A549 (cell line): ENCODE measurements around the gene ASCC2. TPM values are rescaled to one million over a fixed set of nuclear protein-coding genes. Genes with fewer than 3 reads are reported as not detected.
"Not testable (repeated sequence)": the region's sequence is repeated elsewhere in the genome, so short reads cannot be mapped to it uniquely, and the experiment has no call there.

Experiments used
- ATAC-seq, 2 experiments: fragments of 200-7000 bp in 1 of 2; fragments of >200 bp in 1 of 2; cut with Nextera tagmentation in 1 of 2; cut with Tn5 transposase in 1 of 2; 3 replicates each; pipeline versions ENCODE4 v1.8.0 to v1.9.1; 2018 to 2020; ENCODE audit warnings: mild to moderate bottlenecking in 1 of 2, moderate library complexity in 1 of 2
- CTCF ChIA-PET: fragments of 300-600 bp; sonication (Branson Sonifier 250); formaldehyde crosslinking; extraction: SDS; loops from one replicate; lab custom pipeline; 2021; ENCODE audit warnings: antibody characterized with exemption, inconsistent platforms; lab: Yijun Ruan, JAX
- POLR2A ChIA-PET: fragments of 350-600 bp; formaldehyde crosslinking; extraction: SDS; loops from one replicate; lab custom pipeline; 2021; ENCODE audit warnings: antibody characterized with exemption, inconsistent platforms; lab: Yijun Ruan, JAX
- DNase-seq, 2 experiments: peaks; one replicate each; pipeline versions ENCODE4 v3.0.0 to v3.0.0-alpha.2; 2011 to 2016; ENCODE audit warnings: low read depth in 1 of 2, low spot score in 1 of 2
- FAIRE-seq: peaks from 2 replicates; lab custom pipeline; 2011; peaks lifted over from hg19 to GRCh38; lab: Jason Lieb, UNC
- H3K27ac ChIP-seq, 2 experiments: fragments of >200 bp; sonication (Bioruptor Twin); formaldehyde crosslinking; 3 replicates each; pipeline ENCODE4 v1.5.1; 2016 to 2017
- H3K4me1 ChIP-seq: fragments of >200 bp; sonication (Bioruptor Twin); formaldehyde crosslinking; 3 replicates; pipeline ENCODE4 v1.6.1; 2016
- H3K4me2 ChIP-seq: fragments of >200 bp; sonication (Bioruptor Twin); formaldehyde crosslinking; 3 replicates; pipeline ENCODE4 v1.6.1; 2016
- H3K4me3 ChIP-seq: fragments of >200 bp; sonication (Bioruptor Twin); formaldehyde crosslinking; 3 replicates; pipeline ENCODE4 v1.5.1; 2016
- H3K9me3 ChIP-seq: fragments of >200 bp; sonication (Bioruptor Twin); formaldehyde crosslinking; 3 replicates; pipeline ENCODE4 v1.6.1; 2016
- CBX2 ChIP-seq: fragments of 200-600 bp; sonication (generic); IDR thresholded peaks from 2 replicates; pipeline ENCODE4 v1.6.1; 2016; ENCODE audit warnings: low read depth, mild to moderate bottlenecking, borderline replicate concordance
- CHD4 ChIP-seq: fragments of 200-600 bp; sonication (generic); IDR thresholded peaks from 2 replicates; pipeline ENCODE4 v1.6.1; 2016; ENCODE audit warnings: antibody characterized with exemption, mild to moderate bottlenecking, borderline replicate concordance
- E2F6 ChIP-seq: IDR thresholded peaks from 2 replicates; pipeline ENCODE4 v1.6.1; 2012; ENCODE audit warnings: low read depth, borderline replicate concordance
- FOSB ChIP-seq: fragments of 250-450 bp; sonication (Bioruptor Pico); IDR thresholded peaks from 2 replicates; pipeline ENCODE4 v1.5.0; 2020; ENCODE audit warnings: mild to moderate bottlenecking, moderate library complexity
- FOSL2 ChIP-seq, 2 experiments: fragments of 450-650 bp in 1 of 2; fragments of >200 bp in 1 of 2; sonication (Bioruptor Twin) in 1 of 2; formaldehyde crosslinking; IDR thresholded peaks; 2 replicates each; pipeline versions ENCODE4 v1.5.0 to v1.6.1; 2016 to 2020; ENCODE audit warnings: mild to moderate bottlenecking in 1 of 2, moderate library complexity in 1 of 2
- FOXS1 ChIP-seq: fragments of 250-450 bp; sonication (Bioruptor Pico); IDR thresholded peaks from 2 replicates; pipeline ENCODE4 v1.5.0; 2020; ENCODE audit warnings: mild to moderate bottlenecking, moderate library complexity
- GATA3 ChIP-seq: IDR thresholded peaks from 2 replicates; pipeline ENCODE4 v1.6.1; 2012; ENCODE audit warnings: borderline replicate concordance
- JUN ChIP-seq, 2 experiments: fragments of >200 bp; sonication (Bioruptor Twin); formaldehyde crosslinking; IDR thresholded peaks; 2 replicates in 1 of 2; 3 replicates in 1 of 2; pipeline ENCODE4 v1.6.1; 2016 to 2017
- KDM1A ChIP-seq: fragments of 200-600 bp; sonication (generic); IDR thresholded peaks from 2 replicates; pipeline ENCODE4 v1.6.1; 2016; ENCODE audit warnings: low read depth, mild to moderate bottlenecking
- KDM5A ChIP-seq: fragments of 200-600 bp; sonication (generic); IDR thresholded peaks from 2 replicates; pipeline ENCODE4 v1.6.1; 2016; ENCODE audit warnings: antibody characterized with exemption, mild to moderate bottlenecking
- MYC ChIP-seq: IDR thresholded peaks from 2 replicates; pipeline ENCODE4 v1.6.1; 2012; ENCODE audit warnings: mild to moderate bottlenecking, inconsistent platforms, low read length, improper control_type of control experiment, borderline replicate concordance
- NPAS2 ChIP-seq: fragments of 250-450 bp; sonication (Bioruptor Pico); IDR thresholded peaks from 2 replicates; pipeline ENCODE4 v1.8.0; 2022; ENCODE audit warnings: mild to moderate bottlenecking, moderate library complexity, borderline replicate concordance
- PBX3 ChIP-seq: IDR thresholded peaks from 2 replicates; pipeline ENCODE4 v1.6.1; 2012
- POLR2A ChIP-seq: IDR thresholded peaks from 2 replicates; pipeline ENCODE4 v1.6.1; 2012; ENCODE audit warnings: mild to moderate bottlenecking, low read length
- RARB ChIP-seq: fragments of 250-450 bp; sonication (Bioruptor Pico); IDR thresholded peaks from 2 replicates; pipeline ENCODE4 v1.8.0; 2021; ENCODE audit warnings: mild to moderate bottlenecking, moderate library complexity
- RNF2 ChIP-seq: fragments of 200-600 bp; sonication (generic); IDR thresholded peaks from 2 replicates; pipeline ENCODE4 v1.6.1; 2016; ENCODE audit warnings: low read depth, mild to moderate bottlenecking, antibody characterized with exemption, moderate library complexity, borderline replicate concordance
- TP53 ChIP-seq: fragments of 250-450 bp; sonication (Bioruptor Pico); IDR thresholded peaks from 2 replicates; pipeline ENCODE4 v1.5.0; 2021; ENCODE audit warnings: mild to moderate bottlenecking, moderate library complexity
- WGBS: methylation state at CpG from one replicate; pipeline ENCODE4 v1.1.6; 2017; ENCODE audit errors: missing lambda C conversion rate; 5-methylcytosine and 5-hydroxymethylcytosine counted together
- polyA plus RNA-seq, 4 experiments: library from polyadenylated mRNA; depleted of rRNA in 3 of 4; stranded (reverse); fragments of >200 nt; fragmentation: RNase III in 1 of 4; extraction: RNeasy Plus Mini Kit Qiagen cat#74134 plus additional on column Dnase treatment in 1 of 4; gene quantifications; 2 replicates in 3 of 4; 3 replicates in 1 of 4; pipeline ENCODE4 v1.2.3, GENCODE V29; 2011 to 2017
- TF ChIP-seq, protein P1 (sequence below): fragments of 450-650 bp; IDR thresholded peaks from 2 replicates; pipeline ENCODE4 v1.6.1; 2014; ENCODE audit warnings: antibody characterized with exemption

The ASCC2 gene
- polyA plus RNA-seq, 2 of the 4 experiments (the other 2 are of a cell fraction): 27.2 to 31.6 TPM

GRCh38 chr22:29860006-29860766 is 22.1 kb upstream of the ASCC2 start:
- no peak overlapping the region for H3K4me3 ChIP-seq
- TF ChIP-seq NPAS2 (CRISPR knock-in tag) (no peak), POLR2A (no peak), GATA3 (no peak), FOXS1 (CRISPR knock-in tag) (no peak), CBX2 (no peak), TP53 (CRISPR knock-in tag) (no peak)
- H3K27ac ChIP-seq: no peak overlapping the region
- 71% methylated on average over 2 of the region's 2 CpGs for WGBS
- H3K9me3 ChIP-seq: no peaks in the 10 kb centered on the region
- H3K4me2 ChIP-seq: no peak overlapping the region
- FAIRE-seq: no peak
- no peak for ATAC-seq
- no peak for DNase-seq
- POLR2A ChIA-PET: no interaction called here
- CTCF ChIA-PET: no interaction called here
- H3K4me1 ChIP-seq: no peaks in the 10 kb centered on the region

DNA sequence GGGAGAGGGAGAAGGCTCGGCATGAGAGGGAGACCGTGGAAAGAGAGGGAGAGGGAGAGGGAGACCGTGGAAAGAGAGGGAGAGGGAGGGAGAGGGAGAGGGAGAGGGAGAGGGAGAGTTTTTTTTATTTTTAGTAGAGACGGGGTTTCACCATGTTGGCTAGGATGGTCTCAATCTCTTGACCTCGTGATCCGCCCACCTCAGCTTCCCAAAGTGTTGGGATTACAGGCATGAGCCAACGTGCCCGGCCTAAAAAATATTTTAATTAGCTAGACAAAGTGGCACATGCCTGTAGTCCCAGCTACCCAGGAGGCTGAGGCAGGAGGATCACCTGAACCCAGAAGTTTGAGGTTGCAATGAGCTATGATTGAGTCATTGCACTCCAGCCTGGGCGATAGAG is 21.0 kb upstream of the ASCC2 start:
- ATAC-seq, CTCF ChIA-PET, H3K4me1 ChIP-seq, POLR2A ChIA-PET, H3K9me3 ChIP-seq, H3K27ac ChIP-seq, FAIRE-seq, H3K4me3 ChIP-seq, DNase-seq, H3K4me2 ChIP-seq: not testable (repeated sequence)
- WGBS: 58% methylated on average over 6 of the region's 9 CpGs

GRCh38 chr22:29856496-29856895 is 18.4 kb upstream of the ASCC2 start:
- no peak overlapping the region for H3K4me3 ChIP-seq
- FAIRE-seq (no peak), ATAC-seq (no peak), DNase-seq (no peak)
- 48% methylated on average over 3 of the region's 3 CpGs for WGBS
- ChIA-PET CTCF (interaction anchor here (1.1 to 1.2 kb wide), 2 partner anchors 8 to 157 kb away, joined by 3 read pairs; no protein-coding TSS in a partner anchor), POLR2A (no interaction called here)
- H3K4me1 ChIP-seq: no peaks in the 10 kb centered on the region
- TF ChIP-seq KDM5A (no peak), PBX3 (no peak), JUN (IDR thresholded peaks at IDR 0.05) (no peak), KDM1A (no peak), MYC (no peak), NPAS2 (CRISPR knock-in tag) (no peak), TP53 (CRISPR knock-in tag) (no peak)
- TF ChIP-seq, protein P1, sequence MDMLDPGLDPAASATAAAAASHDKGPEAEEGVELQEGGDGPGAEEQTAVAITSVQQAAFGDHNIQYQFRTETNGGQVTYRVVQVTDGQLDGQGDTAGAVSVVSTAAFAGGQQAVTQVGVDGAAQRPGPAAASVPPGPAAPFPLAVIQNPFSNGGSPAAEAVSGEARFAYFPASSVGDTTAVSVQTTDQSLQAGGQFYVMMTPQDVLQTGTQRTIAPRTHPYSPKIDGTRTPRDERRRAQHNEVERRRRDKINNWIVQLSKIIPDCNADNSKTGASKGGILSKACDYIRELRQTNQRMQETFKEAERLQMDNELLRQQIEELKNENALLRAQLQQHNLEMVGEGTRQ: no peak
- H3K9me3 ChIP-seq: no peaks in the 10 kb centered on the region
- no peak overlapping the region for H3K27ac ChIP-seq
- no peak overlapping the region for H3K4me2 ChIP-seq

GRCh38 chr22:29855611-29856181 is 17.6 kb upstream of the ASCC2 start:
- H3K4me3 ChIP-seq: no peak overlapping the region
- ChIA-PET POLR2A (no interaction called here), CTCF (interaction anchor here (0.7 to 1.2 kb wide), 3 partner anchors 8 to 158 kb away, joined by 3 read pairs; no protein-coding TSS in a partner anchor)
- TF ChIP-seq CHD4: no peak
- no peak for ATAC-seq
- FAIRE-seq: no peak
- H3K4me2 ChIP-seq: no peak overlapping the region
- no peak overlapping the region for H3K27ac ChIP-seq
- no peaks in the 10 kb centered on the region for H3K9me3 ChIP-seq
- no peaks in the 10 kb centered on the region for H3K4me1 ChIP-seq
- 76% methylated on average over 7 of the region's 10 CpGs for WGBS
- DNase-seq: no peak

- ChIA-PET POLR2A (no interaction called here), CTCF (interaction anchor here (0.9 kb wide), 1 partner anchor 151 kb away, joined by 3 read pairs; no protein-coding TSS in a partner anchor)
- ATAC-seq (no peak), DNase-seq (no peak)
- Histone ChIP-seq H3K4me3 (no peak overlapping the region), H3K4me1 (no peaks in the 10 kb centered on the region), H3K4me2 (no peak overlapping the region), H3K27ac (no peak overlapping the region), H3K9me3 (no peaks in the 10 kb centered on the region)
- 66% methylated on average over 3 of the region's 3 CpGs for WGBS
- TF ChIP-seq PBX3: no peak
- no peak for TF ChIP-seq NPAS2 (CRISPR knock-in tag)
- no peak for TF ChIP-seq FOSB
- TF ChIP-seq FOSL2 (IDR thresholded peaks at IDR 0.05): no peak
- TF ChIP-seq FOSL2 (CRISPR knock-in tag; IDR thresholded peaks at IDR 0.05): no peak
- no peak for TF ChIP-seq RNF2
- TF ChIP-seq RARB (CRISPR knock-in tag): no peak
- no peak for TF ChIP-seq E2F6
- TF ChIP-seq, all 56 proteins: peak for 0
- FAIRE-seq: no peak
These were observed 16.4 kb upstream of the ASCC2 start for GRCh38 chr22:29854432-29854831.
